ENCODE measurements around the gene EIF4G3.
"Not testable (repeated sequence)": the region's sequence is repeated elsewhere in the genome, so short reads cannot be mapped to it uniquely, and the experiment has no call there.

The EIF4G3 gene

GRCh38 chr1:21152423-21153100 is 24.1 kb downstream of the EIF4G3 start:
- no peak for DNase-seq

DNA sequence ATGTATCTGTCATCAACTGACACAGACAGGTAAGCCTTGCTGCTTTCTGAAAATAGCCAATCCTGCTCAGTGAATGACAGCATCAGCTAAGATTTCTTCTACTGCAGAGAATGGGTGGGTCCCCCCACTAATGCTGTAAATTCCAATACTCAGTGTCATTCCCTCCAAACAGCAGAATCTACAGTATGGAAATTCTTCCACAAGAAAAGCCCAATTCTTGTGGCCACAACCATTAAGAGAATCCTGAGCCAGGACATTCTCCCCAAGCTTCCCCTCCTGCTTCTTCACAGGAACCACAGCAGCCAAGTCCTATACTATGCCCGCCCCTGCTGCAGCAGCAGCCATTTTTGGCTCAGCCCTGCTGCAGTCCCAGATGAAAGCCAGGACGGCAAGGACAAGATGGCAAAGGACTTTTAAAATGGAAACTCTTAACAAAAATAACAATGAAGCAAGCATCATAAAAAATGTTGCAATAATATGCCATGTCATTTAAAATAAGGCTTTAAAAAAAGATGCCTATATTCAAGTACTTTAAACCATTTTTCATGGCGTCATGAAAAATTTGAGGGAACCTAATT is 26.8 kb downstream of the EIF4G3 start:
- no peak for DNase-seq

DNA sequence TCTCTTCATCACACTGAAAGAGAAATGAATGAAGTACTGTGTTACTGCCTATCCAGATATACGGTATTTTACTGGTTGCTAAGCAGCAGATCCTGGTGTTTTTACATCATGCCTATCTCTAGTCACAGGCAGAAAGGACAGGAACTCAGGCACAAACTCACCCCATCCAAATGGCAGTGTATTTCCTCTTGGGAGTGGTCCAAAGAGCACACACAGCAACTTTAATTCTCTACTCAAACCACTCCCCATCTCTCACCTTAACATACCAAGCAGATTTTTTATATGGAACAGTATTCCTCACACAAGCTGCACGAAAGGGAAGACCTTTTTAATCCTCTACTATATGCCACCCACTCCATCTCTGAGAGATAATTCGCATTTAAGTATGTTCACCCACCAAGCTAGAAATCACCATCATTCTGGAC is 27.3 kb downstream of the EIF4G3 start:
- DNase-seq: no peak

DNA sequence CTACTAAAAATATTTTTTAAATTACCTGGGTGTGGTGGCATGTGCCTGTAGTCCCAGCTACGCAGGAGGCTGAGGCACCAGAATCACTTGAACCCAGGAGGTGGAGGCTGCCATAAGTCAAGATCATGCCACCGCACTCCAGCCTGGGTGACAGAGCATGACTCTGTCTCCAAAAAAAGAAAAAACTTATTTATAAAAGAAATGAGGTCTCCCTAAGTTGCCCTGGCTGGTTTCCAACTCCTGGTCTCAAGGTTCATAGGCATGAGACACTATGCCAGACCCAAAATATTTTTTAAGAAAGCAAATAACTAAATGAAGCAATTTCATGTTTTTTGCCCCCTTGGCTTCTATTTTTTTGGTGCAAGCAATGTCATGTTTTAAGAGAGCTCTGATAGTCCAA is 32.9 kb downstream of the EIF4G3 start:
- no peak for DNase-seq

GRCh38 chr1:21143138-21143537 is 33.6 kb downstream of the EIF4G3 start:
- DNase-seq: no peak

DNA sequence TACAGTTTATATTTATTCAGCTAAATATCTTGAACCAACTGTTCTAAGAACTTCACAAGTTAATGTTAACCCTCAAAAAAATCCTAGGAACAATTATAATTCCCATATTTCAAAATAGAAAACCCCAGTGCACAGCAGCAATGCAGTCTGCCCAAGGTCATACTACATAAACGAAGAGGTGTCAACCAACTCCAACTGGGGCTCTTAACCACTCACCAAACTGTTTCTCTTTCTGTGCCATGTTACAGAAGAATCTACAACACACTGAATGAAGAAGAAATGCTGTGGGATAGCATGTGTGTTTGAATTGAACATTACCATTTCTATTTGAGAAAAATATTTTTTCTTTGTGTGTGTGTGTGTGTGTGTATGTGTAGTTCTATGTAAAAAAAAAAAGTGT is 35.7 kb downstream of the EIF4G3 start:
- no peak for DNase-seq

DNA sequence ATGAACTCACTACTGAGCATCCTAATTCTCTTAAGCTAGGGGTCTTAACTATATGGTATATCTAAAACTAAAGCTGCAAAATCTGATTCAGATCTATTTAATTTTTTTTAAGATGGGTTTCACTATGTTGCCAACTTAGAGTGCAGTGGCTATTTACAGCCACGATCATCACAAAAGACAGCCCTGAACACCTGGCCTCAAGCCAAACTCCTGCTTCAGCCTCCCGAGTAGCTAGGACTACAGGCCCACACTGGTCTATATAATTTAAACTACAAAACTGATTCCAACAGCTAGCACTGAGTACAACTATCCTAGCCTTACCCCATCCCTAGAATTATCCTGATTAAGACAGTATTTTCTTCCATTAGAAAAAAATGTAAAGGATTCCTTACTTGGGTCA is 37.1 kb downstream of the EIF4G3 start:
- no peak for DNase-seq

- not testable (repeated sequence) for DNase-seq
Measured at GRCh38 chr1:21136344-21136743, 40.4 kb downstream of the EIF4G3 start.

GRCh38 chr1:21131200-21131599 is 45.5 kb downstream of the EIF4G3 start:
- DNase-seq: no peak

DNA sequence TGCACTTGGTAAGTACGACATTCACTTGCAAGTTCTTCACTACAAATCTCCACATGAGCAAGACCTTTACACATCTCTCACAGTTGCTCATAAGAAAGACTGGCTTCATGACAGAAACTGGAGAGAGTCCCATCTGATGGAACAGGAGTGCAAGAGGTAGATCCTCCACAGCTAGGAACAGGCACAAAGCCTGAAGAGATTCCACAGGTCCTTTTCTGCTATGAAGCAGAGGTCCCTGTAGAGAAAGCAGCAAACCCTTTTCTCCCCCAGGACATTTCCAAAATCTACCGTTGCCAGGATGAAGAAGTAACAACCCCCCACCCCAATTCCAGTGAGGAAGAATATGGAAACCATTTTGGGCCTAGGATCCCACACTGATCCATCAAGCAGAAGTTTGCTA is 47.3 kb downstream of the EIF4G3 start:
- DNase-seq: no peak

DNA sequence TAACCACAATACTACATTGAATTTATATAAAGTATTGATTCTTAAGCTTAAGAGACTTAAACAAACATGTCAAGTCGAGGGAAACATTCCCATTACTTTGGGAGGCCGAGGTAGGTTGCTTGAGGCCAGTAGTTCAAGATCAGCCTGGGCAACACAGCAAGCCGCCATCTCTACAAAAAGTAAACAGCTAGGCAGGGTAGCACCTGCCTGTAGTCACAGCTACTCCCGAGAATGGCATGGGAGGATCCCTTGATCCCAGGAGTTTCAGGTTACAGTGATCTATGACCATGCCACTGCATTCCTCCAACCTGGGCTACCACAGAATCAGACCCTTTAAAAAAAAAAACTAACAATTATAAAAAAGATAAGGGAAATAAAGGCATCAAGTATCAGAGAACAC is 50.4 kb downstream of the EIF4G3 start:
- no peak for DNase-seq

DNA sequence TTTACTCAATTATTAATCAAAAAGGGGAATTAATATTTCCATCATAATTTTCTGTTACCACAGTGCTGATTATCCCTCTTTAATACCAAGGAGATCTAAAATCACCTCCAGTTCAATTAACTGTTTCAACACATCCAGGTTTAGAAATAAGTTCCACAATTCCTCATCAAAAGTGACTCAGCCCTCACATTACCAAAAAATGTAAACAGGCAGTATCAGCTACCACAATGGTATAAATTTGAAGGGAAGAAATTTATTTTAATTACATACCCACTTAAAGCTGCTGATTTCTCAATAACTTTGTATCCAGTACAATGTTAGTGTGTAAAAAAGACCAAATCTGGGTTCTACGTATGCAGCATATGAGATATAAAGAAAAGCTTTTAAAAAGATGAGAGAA is 51.9 kb downstream of the EIF4G3 start:
- no peak for DNase-seq

GRCh38 chr1:21123287-21123948 is 53.3 kb downstream of the EIF4G3 start:
- no peak for DNase-seq

- no peak for DNase-seq
Measured at GRCh38 chr1:21121764-21122471, 54.8 kb downstream of the EIF4G3 start.

DNA sequence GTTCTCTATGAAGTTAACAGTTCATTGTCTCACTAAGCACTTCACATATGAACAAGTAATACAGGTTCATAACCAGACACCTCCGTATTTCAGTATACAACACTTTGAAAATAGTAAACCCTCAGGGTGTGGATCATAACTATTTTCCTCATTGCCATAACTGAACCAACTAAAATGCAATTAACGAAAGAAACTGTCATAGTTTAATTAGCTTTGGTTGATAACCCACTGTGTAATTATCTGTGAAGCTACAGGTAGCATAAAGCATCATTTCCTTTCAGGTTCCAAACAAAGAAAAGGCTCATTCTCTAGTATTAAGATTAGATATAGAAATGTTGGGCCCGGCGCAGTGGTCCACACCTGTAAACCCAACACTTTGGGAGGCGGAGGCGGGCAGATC is 58.5 kb downstream of the EIF4G3 start:
- no peak for DNase-seq

DNA sequence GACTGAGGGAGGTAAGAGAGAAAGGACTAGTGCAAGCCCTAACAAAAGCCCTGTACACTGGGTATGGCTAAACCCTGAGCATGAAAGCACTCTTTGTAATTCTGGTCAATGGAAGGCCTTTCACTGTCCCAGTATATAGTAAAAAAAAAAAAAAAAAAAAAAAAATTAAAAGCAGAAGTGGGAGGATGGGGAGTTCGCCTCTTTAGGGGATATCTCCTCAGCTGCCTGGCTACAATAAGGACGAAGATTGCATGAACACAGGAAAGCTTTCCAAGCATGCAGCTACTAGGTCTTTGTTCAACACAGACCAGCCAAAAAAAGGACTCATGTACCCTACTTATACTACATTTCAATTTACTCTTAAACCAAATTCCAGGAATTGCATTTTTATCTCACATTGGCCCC is 59.1 kb downstream of the EIF4G3 start:
- DNase-seq: no peak

GRCh38 chr1:21117159-21117558 is 59.5 kb downstream of the EIF4G3 start:
- no peak for DNase-seq

GRCh38 chr1:21115098-21115760 is 61.5 kb downstream of the EIF4G3 start:
- no peak for DNase-seq

GRCh38 chr1:21114431-21114830 is 62.3 kb downstream of the EIF4G3 start:
- DNase-seq: no peak

DNA sequence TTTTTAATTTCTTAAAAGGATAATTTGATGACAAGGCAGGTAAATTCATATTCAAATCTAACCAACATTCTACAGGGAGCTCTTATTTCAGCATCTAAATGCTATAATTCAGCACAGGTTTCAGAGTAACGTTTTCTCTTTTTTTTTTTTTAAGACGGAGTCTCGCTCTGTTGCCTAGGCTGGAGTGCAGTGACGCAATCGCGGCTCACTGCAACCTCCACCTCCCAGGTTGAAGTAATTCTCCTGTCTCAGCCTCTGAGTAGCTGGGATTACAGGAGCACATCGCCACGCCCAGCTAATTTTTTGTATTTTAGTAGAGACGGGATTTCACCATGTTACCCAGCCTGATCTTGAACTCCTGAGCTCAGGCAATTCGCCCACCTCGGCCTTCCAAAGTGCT is 66.5 kb downstream of the EIF4G3 start:
- DNase-seq: no peak

DNA sequence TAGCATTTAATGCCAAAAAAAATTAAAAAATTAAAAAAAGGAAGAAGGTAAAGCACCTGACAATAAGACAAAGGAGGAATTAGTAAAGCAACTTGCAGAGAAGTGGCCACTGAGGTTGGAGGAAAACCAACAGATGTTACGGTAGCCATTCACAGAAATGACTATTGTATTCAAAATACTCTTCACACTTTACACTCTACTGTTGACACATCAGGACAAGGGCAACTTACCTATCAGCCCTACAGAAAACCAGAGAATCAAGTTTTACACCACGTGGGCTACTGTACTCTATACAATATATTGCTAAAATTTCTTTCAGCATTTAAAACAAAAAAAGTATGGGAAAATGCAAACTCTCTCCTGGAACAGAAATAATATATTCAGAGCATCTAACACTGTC is 70.0 kb downstream of the EIF4G3 start:
- no peak for DNase-seq

DNA sequence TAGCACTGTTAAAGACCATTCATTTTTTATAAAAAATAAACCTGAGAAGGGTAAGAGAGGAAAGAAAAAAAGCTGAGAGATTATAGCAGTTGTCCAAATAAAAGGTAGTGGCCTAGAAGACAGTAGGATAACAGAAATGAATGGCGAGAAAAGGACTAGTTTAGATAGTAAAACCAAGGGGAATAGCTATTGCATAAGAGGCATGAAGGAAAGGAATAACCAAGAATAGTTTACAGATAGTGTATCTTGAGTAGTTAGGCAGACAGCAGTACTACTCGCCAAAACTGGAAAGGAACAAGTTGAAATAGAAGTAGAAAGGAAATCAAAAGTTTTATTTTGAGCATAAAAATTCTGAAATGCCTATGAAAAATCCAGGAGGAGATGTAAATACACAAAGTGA is 70.5 kb downstream of the EIF4G3 start:
- DNase-seq: no peak

DNA sequence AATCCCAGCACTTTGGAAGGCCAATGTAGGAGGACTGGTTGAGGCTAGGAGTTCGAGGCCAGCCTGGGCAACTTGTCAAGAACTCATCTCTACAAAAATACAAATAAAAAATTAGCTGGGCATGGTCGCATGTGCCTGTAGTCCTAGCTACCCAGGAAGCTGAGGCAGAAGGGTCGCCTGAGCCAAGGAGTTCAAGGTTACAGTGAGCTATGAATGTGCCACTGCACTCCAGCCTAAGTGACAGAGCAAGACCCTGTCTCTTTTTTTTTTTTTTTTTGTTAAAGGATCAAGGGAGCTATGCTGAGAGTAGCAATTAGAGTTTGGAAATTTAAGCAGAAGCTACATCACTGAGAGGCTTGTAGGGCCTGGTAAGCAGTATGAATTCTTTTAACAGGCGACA is 70.9 kb downstream of the EIF4G3 start:
- no peak for DNase-seq
